ENCODE measurements around the gene CAD. TPM values are rescaled to one million over a fixed set of nuclear protein-coding genes. Genes with fewer than 3 reads are reported as not detected.

CAD gene
- total RNA-seq, 1 experiment from 2014 or later: 114 TPM

GRCh38 chr2:27202854-27203253 lies 14.3 kb upstream of the CAD start:
- DNase-seq (ENCODE audit: low read depth, low spot score): no peak
- CTCF ChIA-PET: no interaction called here
- no peak overlapping the region for H3K4me2 ChIP-seq (ENCODE audit: low read length)
- H3K4me3 ChIP-seq (replicated peaks in 1 of 2; ENCODE audit: low read depth in 1 of 2, low read length in 2 of 2): no peak overlapping the region
- peaks cover 6% of the 10 kb centered on the region; the same call in 1 of the 2 replicates for H3K79me2 ChIP-seq (ENCODE audit: insufficient read depth, low read length)
- RAD21 ChIA-PET (ENCODE audit: low non-redundant PET in 1 of 2, low total read pairs in 2 of 2, uncharacterized antibody in 2 of 2, unreplicated experiment in 2 of 2): no interaction called here
- no peak overlapping the region for H3K9ac ChIP-seq (ENCODE audit: low read length)
- POLR2A ChIA-PET: no interaction called here
- no peak overlapping the region for H2AFZ ChIP-seq (ENCODE audit: low read depth, low read length, poor library complexity, severe bottlenecking)
- H3K9me2 ChIP-seq (ENCODE audit: insufficient read depth): no peaks in the 10 kb centered on the region
- no peaks in the 10 kb centered on the region for H3K27me3 ChIP-seq (ENCODE audit: insufficient read depth, low read length)
- no peak for ATAC-seq
- peaks cover 20 to 59% of the 10 kb centered on the region in 2 experiments; a peak in 2 of 4 replicates for H3K36me3 ChIP-seq (ENCODE audit: control insufficient read depth in 1 of 2, insufficient read depth in 2 of 2, low read length in 2 of 2)
- H4K20me1 ChIP-seq (ENCODE audit: insufficient read depth): no peaks in the 10 kb centered on the region
- TF ChIP-seq SRF (IDR thresholded peaks at IDR 0.05; ENCODE audit: low read depth) (no peak), JUND (IDR thresholded peaks at IDR 0.05) (no peak), REST (IDR thresholded peaks at IDR 0.05; ENCODE audit: low read depth) (no peak), EZH2phosphoT487 (IDR thresholded peaks at IDR 0.05; ENCODE audit: borderline replicate concordance) (no peak), FOSL1 (IDR thresholded peaks at IDR 0.05; ENCODE audit: low read depth) (no peak), CBX3 (IDR thresholded peaks at IDR 0.05; ENCODE audit: low read depth) (no peak), SIN3A (IDR thresholded peaks at IDR 0.05; ENCODE audit: low read depth) (no peak), EZH2 (IDR thresholded peaks at IDR 0.05) (no peak), TCF7L2 (IDR thresholded peaks at IDR 0.05; ENCODE audit: borderline replicate concordance, extremely low read depth, insufficient read depth, insufficient read length) (no peak), ZBTB33 (IDR thresholded peaks at IDR 0.05; ENCODE audit: extremely low read depth, insufficient replicate concordance, low read length) (no peak), EGR1 (IDR thresholded peaks at IDR 0.05; ENCODE audit: low read depth) (no peak), POLR2A (IDR thresholded peaks at IDR 0.05; ENCODE audit: borderline replicate concordance, extremely low read depth, insufficient read depth, insufficient read length) (no peak), CEBPB (IDR thresholded peaks at IDR 0.05; ENCODE audit: low read depth) (no peak), MAX (IDR thresholded peaks at IDR 0.05) (no peak), SP1 (IDR thresholded peaks at IDR 0.05; ENCODE audit: low read depth) (no peak), YY1 (IDR thresholded peaks at IDR 0.05; ENCODE audit: extremely low read depth, insufficient replicate concordance, low read depth, low read length) (no peak), ZFX (IDR thresholded peaks at IDR 0.05) (no peak), POLR2AphosphoS5 (IDR thresholded peaks at IDR 0.05; ENCODE audit: low read depth, low read length) (no peak)
- TF ChIP-seq, protein P1, sequence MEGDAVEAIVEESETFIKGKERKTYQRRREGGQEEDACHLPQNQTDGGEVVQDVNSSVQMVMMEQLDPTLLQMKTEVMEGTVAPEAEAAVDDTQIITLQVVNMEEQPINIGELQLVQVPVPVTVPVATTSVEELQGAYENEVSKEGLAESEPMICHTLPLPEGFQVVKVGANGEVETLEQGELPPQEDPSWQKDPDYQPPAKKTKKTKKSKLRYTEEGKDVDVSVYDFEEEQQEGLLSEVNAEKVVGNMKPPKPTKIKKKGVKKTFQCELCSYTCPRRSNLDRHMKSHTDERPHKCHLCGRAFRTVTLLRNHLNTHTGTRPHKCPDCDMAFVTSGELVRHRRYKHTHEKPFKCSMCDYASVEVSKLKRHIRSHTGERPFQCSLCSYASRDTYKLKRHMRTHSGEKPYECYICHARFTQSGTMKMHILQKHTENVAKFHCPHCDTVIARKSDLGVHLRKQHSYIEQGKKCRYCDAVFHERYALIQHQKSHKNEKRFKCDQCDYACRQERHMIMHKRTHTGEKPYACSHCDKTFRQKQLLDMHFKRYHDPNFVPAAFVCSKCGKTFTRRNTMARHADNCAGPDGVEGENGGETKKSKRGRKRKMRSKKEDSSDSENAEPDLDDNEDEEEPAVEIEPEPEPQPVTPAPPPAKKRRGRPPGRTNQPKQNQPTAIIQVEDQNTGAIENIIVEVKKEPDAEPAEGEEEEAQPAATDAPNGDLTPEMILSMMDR (IDR thresholded peaks at IDR 0.05 in 2 of 3, conservative IDR thresholded peaks at IDR 0.05 in 1 of 3; ENCODE audit: borderline replicate concordance in 1 of 3, insufficient read depth in 1 of 3, low read depth in 2 of 3, low read length in 2 of 3): no peak
- intact Hi-C loops (cut with micrococcal nuclease): no loop called here
- no peak overlapping the region for H3K27ac ChIP-seq (ENCODE audit: low read depth, low read length)
- H3K4me1 ChIP-seq (ENCODE audit: control insufficient read depth in 1 of 2, insufficient read depth in 2 of 2, low read length in 2 of 2): no peaks in the 10 kb centered on the region
- H3K9me3 ChIP-seq (ENCODE audit: control insufficient read depth in 1 of 2, insufficient read depth in 1 of 2, low read depth in 1 of 2, low read length in 2 of 2): no peaks in the 10 kb centered on the region
- no TSS peak for BruUV-seq (replicated peaks)

Data from HCT116 (cell line).